Measurements from ENCODE around the gene PDE6B. TPM values are rescaled to one million over a fixed set of nuclear protein-coding genes. Genes with fewer than 3 reads are reported as not detected.
"Not testable (repeated sequence)": the region's sequence is repeated elsewhere in the genome, so short reads cannot be mapped to it uniquely, and the experiment has no call there.

Gene PDE6B
- total and polyA plus RNA-seq, 2 donors (not counting 1 experiment from before 2014, with no cell fraction given): 2.1 TPM; not detected in 1

DNA sequence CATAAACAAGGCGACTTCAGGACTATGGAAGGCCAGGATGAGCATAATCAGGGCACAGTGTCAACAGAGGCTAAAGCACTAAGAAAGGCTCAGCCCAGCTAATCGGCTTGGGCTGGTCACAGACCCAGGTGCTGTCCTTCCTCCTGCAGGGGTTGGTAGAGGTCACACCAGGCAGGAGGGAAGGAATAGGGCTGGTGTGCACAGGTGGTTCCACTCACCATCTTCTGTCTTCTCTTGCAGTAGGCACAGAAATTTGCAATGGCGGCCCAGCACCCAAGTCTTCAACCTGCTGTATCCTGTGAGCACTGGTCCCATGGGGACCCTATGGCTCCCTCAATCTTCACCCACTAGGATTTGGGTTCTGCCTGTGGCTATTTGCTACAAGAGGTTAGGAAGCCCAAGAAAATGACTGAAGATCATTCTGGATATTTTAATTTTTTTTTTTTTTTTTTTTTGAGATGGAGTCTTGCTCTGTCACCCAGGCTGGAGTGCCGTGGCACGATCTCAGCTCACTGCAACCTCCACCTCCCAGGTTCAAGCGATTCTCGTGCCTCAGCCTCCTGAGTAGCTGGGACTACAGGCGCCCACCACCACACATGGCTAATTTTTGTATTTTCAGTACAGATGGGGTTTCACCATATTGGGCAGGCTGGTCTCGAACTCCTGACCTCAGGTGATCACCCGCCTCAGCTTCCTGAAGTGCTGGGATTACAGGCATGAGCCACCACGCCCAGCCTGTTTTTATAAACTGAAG lies 44.6 kb downstream of the PDE6B start:
- not testable (repeated sequence) for DNase-seq (ENCODE audit: low read depth in 2 of 2); H3K27me3 ChIP-seq (ENCODE audit: control insufficient read depth, insufficient read depth, low read length); H2AFZ ChIP-seq (ENCODE audit: low read length); H3K9me3 ChIP-seq (ENCODE audit: control insufficient read depth, insufficient read depth, low read depth, low read length); H3K79me2 ChIP-seq (ENCODE audit: control insufficient read depth, insufficient read depth, low read length); H3K4me1 ChIP-seq (ENCODE audit: control insufficient read depth, extremely low read depth, insufficient read depth, low read length); H3K9ac ChIP-seq (ENCODE audit: insufficient read depth, low read length); H3K4me2 ChIP-seq (ENCODE audit: extremely low read depth, insufficient read depth, low read length); H3K27ac ChIP-seq (ENCODE audit: insufficient read depth, low read length); H3K36me3 ChIP-seq (ENCODE audit: control insufficient read depth, insufficient read depth, low read length); H4K20me1 ChIP-seq (ENCODE audit: control insufficient read depth, extremely low read depth, insufficient read depth, low read length); H3K4me3 ChIP-seq (replicated peaks in 1 of 4; ENCODE audit: control extremely low read depth in 1 of 4, insufficient read depth in 1 of 4, low read depth in 3 of 4, low read length in 4 of 4)

DNA sequence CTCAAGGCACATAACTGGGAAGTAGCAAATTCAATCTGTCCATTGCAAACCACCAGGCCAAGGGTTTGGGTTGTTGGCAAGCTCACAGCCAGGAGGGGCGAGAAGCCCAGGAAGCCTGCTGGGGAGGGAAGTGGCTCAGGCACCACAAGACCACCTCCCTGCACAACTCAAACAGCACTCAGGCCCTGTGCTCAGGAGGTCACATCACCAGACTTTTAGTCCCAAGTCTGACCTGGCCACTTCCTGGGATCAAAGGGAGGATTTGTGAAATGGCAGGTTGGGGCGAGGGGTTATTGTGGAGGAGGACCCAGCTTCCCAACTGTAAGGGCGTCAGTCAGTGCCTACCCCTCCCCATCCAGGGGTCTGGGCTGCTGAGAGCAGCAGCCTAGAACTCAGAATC lies 46.4 kb downstream of the PDE6B start:
- no peaks in the 10 kb centered on the region for H4K20me1 ChIP-seq (ENCODE audit: control insufficient read depth, extremely low read depth, insufficient read depth, low read length)
- DNase-seq (ENCODE audit: low read depth in 2 of 2): no peak
- H3K27ac ChIP-seq (ENCODE audit: insufficient read depth, low read length): no peak overlapping the region
- H3K27me3 ChIP-seq (ENCODE audit: control insufficient read depth, insufficient read depth, low read length): no peaks in the 10 kb centered on the region
- no peak for TF ChIP-seq EZH2 (IDR thresholded peaks at IDR 0.05; ENCODE audit: low read length, missing control alignments)
- TF ChIP-seq, protein P1, sequence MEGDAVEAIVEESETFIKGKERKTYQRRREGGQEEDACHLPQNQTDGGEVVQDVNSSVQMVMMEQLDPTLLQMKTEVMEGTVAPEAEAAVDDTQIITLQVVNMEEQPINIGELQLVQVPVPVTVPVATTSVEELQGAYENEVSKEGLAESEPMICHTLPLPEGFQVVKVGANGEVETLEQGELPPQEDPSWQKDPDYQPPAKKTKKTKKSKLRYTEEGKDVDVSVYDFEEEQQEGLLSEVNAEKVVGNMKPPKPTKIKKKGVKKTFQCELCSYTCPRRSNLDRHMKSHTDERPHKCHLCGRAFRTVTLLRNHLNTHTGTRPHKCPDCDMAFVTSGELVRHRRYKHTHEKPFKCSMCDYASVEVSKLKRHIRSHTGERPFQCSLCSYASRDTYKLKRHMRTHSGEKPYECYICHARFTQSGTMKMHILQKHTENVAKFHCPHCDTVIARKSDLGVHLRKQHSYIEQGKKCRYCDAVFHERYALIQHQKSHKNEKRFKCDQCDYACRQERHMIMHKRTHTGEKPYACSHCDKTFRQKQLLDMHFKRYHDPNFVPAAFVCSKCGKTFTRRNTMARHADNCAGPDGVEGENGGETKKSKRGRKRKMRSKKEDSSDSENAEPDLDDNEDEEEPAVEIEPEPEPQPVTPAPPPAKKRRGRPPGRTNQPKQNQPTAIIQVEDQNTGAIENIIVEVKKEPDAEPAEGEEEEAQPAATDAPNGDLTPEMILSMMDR (conservative IDR thresholded peaks at IDR 0.05 in 1 of 2, IDR thresholded peaks at IDR 0.05 in 1 of 2; ENCODE audit: low read depth in 1 of 2, low read length in 2 of 2): no peak
- H3K79me2 ChIP-seq (ENCODE audit: control insufficient read depth, insufficient read depth, low read length): peaks cover 13% of the 10 kb centered on the region
- no peak overlapping the region for H3K4me3 ChIP-seq (replicated peaks in 1 of 4; ENCODE audit: control extremely low read depth in 1 of 4, insufficient read depth in 1 of 4, low read depth in 3 of 4, low read length in 4 of 4)
- no peaks in the 10 kb centered on the region for H3K9me3 ChIP-seq (ENCODE audit: control insufficient read depth, insufficient read depth, low read depth, low read length)
- H3K4me1 ChIP-seq (ENCODE audit: control insufficient read depth, extremely low read depth, insufficient read depth, low read length): peaks cover 4% of the 10 kb centered on the region
- peaks cover 9% of the 10 kb centered on the region for H3K36me3 ChIP-seq (ENCODE audit: control insufficient read depth, insufficient read depth, low read length)
- no peak overlapping the region for H3K4me2 ChIP-seq (ENCODE audit: extremely low read depth, insufficient read depth, low read length)
- H3K9ac ChIP-seq (ENCODE audit: insufficient read depth, low read length): no peak overlapping the region
- H2AFZ ChIP-seq (ENCODE audit: low read length): no peak overlapping the region

DNA sequence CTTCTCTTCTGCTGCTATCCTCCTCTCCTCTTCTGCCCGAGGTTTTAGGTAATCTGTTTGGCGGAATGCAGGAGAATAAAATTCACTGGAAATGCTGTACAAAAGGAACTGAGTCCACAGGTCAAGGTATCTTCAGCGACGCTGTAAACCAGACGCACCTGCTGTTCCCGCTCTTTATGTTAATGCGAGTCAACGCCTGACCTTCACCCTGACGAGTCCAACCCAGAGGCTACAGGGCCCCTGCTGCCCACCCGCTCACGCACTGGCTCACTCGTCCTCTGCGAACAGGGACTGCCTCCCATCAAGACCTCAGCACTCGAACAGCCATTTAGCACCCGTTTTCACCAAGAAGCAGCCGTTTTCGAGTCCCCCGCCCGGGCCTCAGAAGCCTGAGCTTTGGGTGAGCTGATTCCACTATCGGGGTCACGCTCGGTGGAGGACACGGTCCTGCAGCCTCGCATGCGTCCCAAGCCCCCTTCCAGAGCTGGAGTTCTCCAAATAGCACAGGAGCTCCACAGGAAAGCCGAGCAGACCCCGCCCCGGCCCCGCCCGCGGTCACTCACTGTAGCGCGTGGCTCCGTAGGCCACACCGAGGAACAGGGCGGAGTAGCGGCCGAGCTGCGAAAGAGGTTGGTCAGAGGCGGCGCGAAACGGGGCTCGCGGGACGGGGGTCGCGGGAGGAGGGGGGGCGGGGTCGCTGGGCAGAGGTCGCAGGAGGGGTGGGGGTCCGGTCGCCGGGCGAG lies 48.1 kb downstream of the PDE6B start:
- no peak for TF ChIP-seq EZH2 (IDR thresholded peaks at IDR 0.05; ENCODE audit: low read length, missing control alignments)
- TF ChIP-seq, protein P1 (conservative IDR thresholded peaks at IDR 0.05 in 1 of 2, IDR thresholded peaks at IDR 0.05 in 1 of 2; ENCODE audit: low read depth in 1 of 2, low read length in 2 of 2): no peak
- no peaks in the 10 kb centered on the region for H4K20me1 ChIP-seq (ENCODE audit: control insufficient read depth, extremely low read depth, insufficient read depth, low read length)
- no peak for DNase-seq (ENCODE audit: low read depth in 2 of 2)
- H3K4me3 ChIP-seq (replicated peaks in 1 of 4; ENCODE audit: control extremely low read depth in 1 of 4, insufficient read depth in 1 of 4, low read depth in 3 of 4, low read length in 4 of 4): peak overlapping the region; percentile 84 to 99 (median 94)
- no peaks in the 10 kb centered on the region for H3K9me3 ChIP-seq (ENCODE audit: control insufficient read depth, insufficient read depth, low read depth, low read length)
- H2AFZ ChIP-seq (ENCODE audit: low read length): peak overlapping the region; percentile 23
- peak overlapping the region; percentile 44 for H3K27ac ChIP-seq (ENCODE audit: insufficient read depth, low read length)
- peak overlapping the region; percentile 99 for H3K4me2 ChIP-seq (ENCODE audit: extremely low read depth, insufficient read depth, low read length)
- peak overlapping the region; percentile 74 for H3K9ac ChIP-seq (ENCODE audit: insufficient read depth, low read length)
- peaks cover 4% of the 10 kb centered on the region for H3K4me1 ChIP-seq (ENCODE audit: control insufficient read depth, extremely low read depth, insufficient read depth, low read length)
- H3K36me3 ChIP-seq (ENCODE audit: control insufficient read depth, insufficient read depth, low read length): peaks cover 9% of the 10 kb centered on the region
- H3K27me3 ChIP-seq (ENCODE audit: control insufficient read depth, insufficient read depth, low read length): no peaks in the 10 kb centered on the region
- peaks cover 13% of the 10 kb centered on the region for H3K79me2 ChIP-seq (ENCODE audit: control insufficient read depth, insufficient read depth, low read length)

All from fibroblast of lung (primary cell).